Measurements from ENCODE around the gene FUCA2. TPM values are rescaled to one million over a fixed set of nuclear protein-coding genes. Genes with fewer than 3 reads are reported as not detected.

The FUCA2 gene, protein sequence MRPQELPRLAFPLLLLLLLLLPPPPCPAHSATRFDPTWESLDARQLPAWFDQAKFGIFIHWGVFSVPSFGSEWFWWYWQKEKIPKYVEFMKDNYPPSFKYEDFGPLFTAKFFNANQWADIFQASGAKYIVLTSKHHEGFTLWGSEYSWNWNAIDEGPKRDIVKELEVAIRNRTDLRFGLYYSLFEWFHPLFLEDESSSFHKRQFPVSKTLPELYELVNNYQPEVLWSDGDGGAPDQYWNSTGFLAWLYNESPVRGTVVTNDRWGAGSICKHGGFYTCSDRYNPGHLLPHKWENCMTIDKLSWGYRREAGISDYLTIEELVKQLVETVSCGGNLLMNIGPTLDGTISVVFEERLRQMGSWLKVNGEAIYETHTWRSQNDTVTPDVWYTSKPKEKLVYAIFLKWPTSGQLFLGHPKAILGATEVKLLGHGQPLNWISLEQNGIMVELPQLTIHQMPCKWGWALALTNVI
- total RNA-seq: 10 to 100 TPM; 18.0 to 68.6 (median 34.8) TPM
- 10 to 100 TPM; 22.2 to 60.1 TPM for polyA plus RNA-seq
- long read RNA-seq, donor 1, transcript FUCA2-201 (7 exons, 2,356 nt): major isoform, 81 of 95 reads
- long read RNA-seq, donor 1, partial matches to known transcripts: 4 of 95 reads
- long read RNA-seq, donor 1, other reads (novel, unspliced or antisense): 10 of 95 reads
- long read RNA-seq, donor 2, transcript FUCA2-201 (7 exons, 2,356 nt): major isoform, 356 of 449 reads
- long read RNA-seq, donor 2, partial matches to known transcripts: 12 of 449 reads
- long read RNA-seq, donor 2, other reads (novel, unspliced or antisense): 81 of 449 reads
- long read RNA-seq, donor 3, transcript FUCA2-201 (7 exons, 2,356 nt): major isoform, 96 of 117 reads
- long read RNA-seq, donor 3, partial matches to known transcripts: 3 of 117 reads
- long read RNA-seq, donor 3, other reads (novel, unspliced or antisense): 18 of 117 reads

DNA sequence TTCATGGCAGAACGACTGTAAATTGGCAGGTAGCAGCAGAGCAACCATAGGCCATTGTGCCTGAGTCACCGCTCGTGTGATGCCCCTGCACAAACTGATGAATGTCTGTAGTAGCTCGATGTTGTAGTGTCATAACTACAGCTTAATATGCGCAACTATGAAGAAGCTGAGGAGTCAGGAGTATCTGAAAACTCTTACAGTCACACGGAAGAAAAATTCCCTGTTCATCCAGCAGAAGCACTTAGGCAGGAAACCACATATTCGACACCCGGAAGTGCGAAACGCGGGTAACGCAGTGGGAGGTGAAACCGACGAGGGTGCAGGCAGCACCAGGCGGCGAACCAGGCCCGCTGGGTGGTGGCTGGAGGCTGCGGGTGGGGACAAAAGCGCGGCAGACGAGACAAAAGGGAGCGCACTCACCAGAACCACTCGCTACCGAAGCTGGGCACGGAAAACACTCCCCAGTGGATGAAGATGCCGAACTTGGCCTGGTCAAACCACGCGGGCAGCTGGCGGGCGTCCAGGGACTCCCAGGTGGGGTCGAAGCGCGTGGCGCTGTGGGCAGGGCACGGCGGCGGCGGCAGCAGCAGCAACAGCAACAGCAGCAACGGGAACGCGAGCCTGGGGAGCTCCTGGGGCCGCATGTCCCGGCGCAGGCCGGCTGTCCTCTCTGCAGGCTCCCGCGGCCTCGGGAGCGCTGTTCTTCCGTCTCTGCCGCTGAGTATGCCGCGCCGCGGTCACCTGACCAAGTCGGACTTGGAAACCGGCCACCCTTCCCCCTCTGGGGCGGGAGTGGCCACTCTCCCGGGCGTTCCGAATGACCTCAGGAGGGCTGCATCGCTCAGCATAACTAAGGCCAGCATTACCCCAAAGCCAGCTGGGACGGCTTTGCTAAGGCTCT, at the start of gene FUCA2:
Gene FUCA2, minus strand, starts transcription at position 730 of the 901 bp plus-strand sequence. Its CDS starts 86 bp downstream, at position 644.
- DNase-seq (peak; percentile 94 to 96 (median 95)), ATAC-seq (peak; percentile 82 to 93 (median 90))
- peak in 1 of 2 donors; percentile 65 for TF ChIP-seq POLR2A (IDR thresholded peaks at IDR 0.05)
- TF ChIP-seq, protein P1, sequence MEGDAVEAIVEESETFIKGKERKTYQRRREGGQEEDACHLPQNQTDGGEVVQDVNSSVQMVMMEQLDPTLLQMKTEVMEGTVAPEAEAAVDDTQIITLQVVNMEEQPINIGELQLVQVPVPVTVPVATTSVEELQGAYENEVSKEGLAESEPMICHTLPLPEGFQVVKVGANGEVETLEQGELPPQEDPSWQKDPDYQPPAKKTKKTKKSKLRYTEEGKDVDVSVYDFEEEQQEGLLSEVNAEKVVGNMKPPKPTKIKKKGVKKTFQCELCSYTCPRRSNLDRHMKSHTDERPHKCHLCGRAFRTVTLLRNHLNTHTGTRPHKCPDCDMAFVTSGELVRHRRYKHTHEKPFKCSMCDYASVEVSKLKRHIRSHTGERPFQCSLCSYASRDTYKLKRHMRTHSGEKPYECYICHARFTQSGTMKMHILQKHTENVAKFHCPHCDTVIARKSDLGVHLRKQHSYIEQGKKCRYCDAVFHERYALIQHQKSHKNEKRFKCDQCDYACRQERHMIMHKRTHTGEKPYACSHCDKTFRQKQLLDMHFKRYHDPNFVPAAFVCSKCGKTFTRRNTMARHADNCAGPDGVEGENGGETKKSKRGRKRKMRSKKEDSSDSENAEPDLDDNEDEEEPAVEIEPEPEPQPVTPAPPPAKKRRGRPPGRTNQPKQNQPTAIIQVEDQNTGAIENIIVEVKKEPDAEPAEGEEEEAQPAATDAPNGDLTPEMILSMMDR (IDR thresholded peaks at IDR 0.05): peak in 1 of 12 donors; percentile 13
- intact Hi-C loops (cut with DNase I): loop anchor here in 2 of 10 donors (2.0 to 5.0 kb wide), 3 partner anchors 56 to 331 kb away; partner anchors contain the start of genes LTV1 (in 1 of the 2) and PHACTR2 (in 1 of the 2)
- Histone ChIP-seq H3K9me3 (no peaks in the 10 kb centered on the region), H3K4me1 (peaks cover 0 to 48% (median 31%) of the 10 kb centered on the region in 12 donors), H3K27ac (peak within 1 kb of the TSS; percentile 26 to 97 (median 90)), H3K27me3 (no peaks in the 10 kb centered on the region), H3K4me3 (peak within 1 kb of the TSS; percentile 47 to 92 (median 74)), H3K36me3 (peaks cover 0 to 22% (median 13%) of the 10 kb centered on the region in 9 donors)
- 2 to 3% (median 2%) methylated on average over 29 to 63 of the region's 63 CpGs for WGBS, 4 donors

DNA sequence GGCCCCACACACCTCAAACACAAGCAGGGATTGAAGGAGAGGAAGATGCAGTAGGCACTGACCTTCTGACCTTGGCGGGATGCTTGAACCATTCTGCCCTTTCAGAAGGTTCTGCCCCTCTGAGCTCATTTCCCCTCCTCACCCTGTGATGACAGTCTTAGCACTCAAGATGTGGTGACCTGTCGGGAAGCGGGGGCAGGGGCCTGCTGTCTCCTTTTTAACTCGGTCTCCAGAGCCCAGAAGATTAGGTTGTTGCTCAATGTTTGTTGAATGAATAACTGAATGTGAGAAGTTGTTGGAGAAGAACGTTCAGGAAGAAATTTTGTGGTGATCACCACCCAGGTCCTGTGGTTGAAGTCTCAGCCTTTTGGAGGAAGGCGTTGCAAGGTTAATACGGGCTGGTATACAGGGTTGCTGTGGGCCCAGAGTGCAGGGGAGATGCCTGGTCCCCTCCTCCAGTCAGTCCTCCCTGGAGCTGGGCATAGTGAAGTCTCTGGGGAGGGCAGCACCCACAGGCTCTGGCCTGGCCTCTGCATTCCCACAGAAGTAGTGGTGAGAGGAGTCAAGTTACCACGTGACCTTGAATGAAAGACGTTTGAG, 49.7 kb upstream of the FUCA2 start:
- Histone ChIP-seq H3K27me3 (no peaks in the 10 kb centered on the region), H3K4me3 (no peak overlapping the region), H3K9me3 (no peaks in the 10 kb centered on the region), H3K4me1 (peaks cover 0 to 4% (median 0%) of the 10 kb centered on the region in 12 donors), H3K27ac (peak overlapping the region in 1 of 12 donors; percentile 18), H3K36me3 (peaks cover 0 to 7% (median 0%) of the 10 kb centered on the region in 9 donors)
- intact Hi-C loops (cut with DNase I): loop anchor here in 1 of 10 donors (5.0 kb wide), 1 partner anchor 44 kb away; no protein-coding TSS in a partner anchor
- WGBS, 4 donors: 84 to 89% (median 86%) methylated on average over 9 of the region's 9 CpGs
- DNase-seq: no peak
- ATAC-seq: no peak
- TF ChIP-seq, protein P1 (IDR thresholded peaks at IDR 0.05): no peak
- no peak for TF ChIP-seq POLR2A (IDR thresholded peaks at IDR 0.05)

DNA sequence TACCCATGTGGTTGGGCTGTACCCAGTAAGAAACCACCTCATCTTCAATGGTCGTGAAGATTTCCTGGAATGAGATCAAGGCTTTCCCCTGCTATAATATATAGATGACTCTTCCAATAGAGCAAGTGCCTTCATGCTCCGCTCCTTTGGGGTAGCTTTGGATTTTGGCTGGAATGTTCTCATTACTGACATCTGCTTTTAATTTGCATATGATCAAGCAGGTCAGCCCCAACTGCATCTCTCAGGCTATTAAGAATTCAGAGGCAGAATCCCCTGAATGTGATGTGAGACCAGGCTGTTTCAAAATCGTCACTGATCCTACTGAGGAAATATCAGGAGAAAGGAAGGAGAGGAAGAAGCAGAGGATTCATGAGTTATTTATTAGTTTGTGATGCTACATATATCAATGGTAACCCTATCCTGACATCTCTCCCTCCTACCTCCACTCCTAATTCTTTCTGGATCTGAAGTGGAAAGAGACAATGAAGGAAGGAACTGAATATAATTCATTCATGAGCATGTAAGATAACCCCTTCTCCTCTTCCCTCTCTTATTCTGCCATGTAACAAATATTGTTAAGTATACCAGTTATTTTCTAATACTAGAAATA, 47.6 kb upstream of the FUCA2 start:
- Histone ChIP-seq H3K9me3 (no peaks in the 10 kb centered on the region), H3K27ac (no peak overlapping the region), H3K4me3 (no peak overlapping the region), H3K4me1 (peaks cover 0 to 13% (median 7%) of the 10 kb centered on the region in 12 donors), H3K27me3 (no peaks in the 10 kb centered on the region), H3K36me3 (peaks cover 0 to 7% (median 0%) of the 10 kb centered on the region in 9 donors)
- DNase-seq (no peak), ATAC-seq (no peak)
- 86 to 90% (median 88%) methylated on average over 3 of the region's 3 CpGs for WGBS, 4 donors
- TF ChIP-seq, protein P1 (IDR thresholded peaks at IDR 0.05): no peak
- no peak for TF ChIP-seq POLR2A (IDR thresholded peaks at IDR 0.05)
- intact Hi-C loops (cut with DNase I): no loop called here
